Muscle of back (tissue), 11 donors: ENCODE results near the gene EARS2. TPM values are rescaled to one million over a fixed set of nuclear protein-coding genes. Genes with fewer than 3 reads are reported as not detected.
"Not testable (repeated sequence)": the region's sequence is repeated elsewhere in the genome, so short reads cannot be mapped to it uniquely, and the experiment has no call there.

ENCODE experiments used
- DNase-seq, 3 donors: peaks; one replicate each; pipeline versions ENCODE4 v3.0.0 to v3.0.0-alpha.2; 2013
- polyA plus RNA-seq, 10 donors: library from polyadenylated mRNA; unstranded; fragments of 120-200 nt; gene quantifications; one replicate each; pipeline ENCODE4 v1.2.1, GENCODE V29; 2013; ENCODE audit not compliant: insufficient read length in 10 of 10

Gene EARS2
- polyA plus RNA-seq, 10 donors: 11.9 to 21.0 (median 16.6) TPM

GRCh38 chr16:23528644-23529310, 28.4 kb downstream of the EARS2 start:
- DNase-seq: no peak

DNA sequence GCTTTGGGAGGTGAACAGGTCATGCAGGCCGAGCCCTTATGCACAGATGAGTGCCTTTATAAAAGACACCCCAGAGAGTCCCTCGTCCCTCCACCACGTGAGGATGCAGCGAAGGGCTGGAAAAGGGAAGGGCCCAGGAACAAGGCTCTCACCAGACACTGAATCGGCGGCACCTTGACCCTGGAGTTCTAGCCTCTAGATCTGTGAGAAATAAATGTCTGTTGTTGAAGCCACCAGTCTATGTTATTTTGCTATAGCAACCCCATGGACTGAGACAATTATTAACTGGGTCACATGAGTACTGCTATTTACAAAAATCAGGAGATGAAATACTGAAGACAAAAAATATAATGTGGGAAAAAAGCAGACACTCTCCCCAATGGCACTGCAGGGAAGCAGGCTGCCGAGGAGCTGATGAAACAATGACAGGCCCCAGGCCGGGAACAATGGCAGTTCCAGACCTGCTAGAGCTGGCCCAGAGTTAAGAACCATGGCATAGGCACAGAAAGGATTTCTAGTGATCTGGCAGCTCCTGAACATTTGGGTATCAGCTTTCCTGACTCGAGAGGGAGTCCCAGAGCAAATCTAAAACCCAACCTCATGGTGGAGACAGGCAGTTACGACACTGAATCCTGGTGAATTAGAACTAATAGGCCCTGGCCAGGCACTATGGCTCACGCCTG, 29.0 kb downstream of the EARS2 start:
- DNase-seq: no peak

DNA sequence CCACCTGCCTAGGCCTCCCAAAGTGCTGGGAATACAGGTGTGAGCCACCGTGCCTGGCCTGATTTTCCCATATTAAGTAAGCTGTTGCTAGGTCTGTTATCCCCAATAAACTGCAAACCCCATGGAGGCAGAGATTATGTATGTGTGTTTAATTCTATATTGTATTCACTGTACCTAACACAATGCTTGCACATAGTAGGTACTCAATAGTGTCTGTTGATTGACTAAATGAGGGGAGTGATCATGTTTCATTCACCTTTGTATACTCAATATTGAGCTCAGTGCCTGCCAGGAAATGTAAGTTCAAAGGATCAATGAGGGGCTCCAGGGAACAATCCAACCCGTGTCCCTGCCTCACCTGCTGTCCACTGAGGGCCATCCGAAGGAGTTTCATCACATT, 32.3 kb downstream of the EARS2 start:
- DNase-seq: no peak

- no peak for DNase-seq
Observed at GRCh38 chr16:23523876-23524385, 33.2 kb downstream of the EARS2 start.

GRCh38 chr16:23523321-23523720, 33.8 kb downstream of the EARS2 start:
- DNase-seq: no peak

GRCh38 chr16:23521965-23522364, 35.2 kb downstream of the EARS2 start:
- no peak for DNase-seq

GRCh38 chr16:23521037-23521743, 36.0 kb downstream of the EARS2 start:
- no peak for DNase-seq

- no peak for DNase-seq
Observed at GRCh38 chr16:23520500-23520899, 36.6 kb downstream of the EARS2 start.

DNA sequence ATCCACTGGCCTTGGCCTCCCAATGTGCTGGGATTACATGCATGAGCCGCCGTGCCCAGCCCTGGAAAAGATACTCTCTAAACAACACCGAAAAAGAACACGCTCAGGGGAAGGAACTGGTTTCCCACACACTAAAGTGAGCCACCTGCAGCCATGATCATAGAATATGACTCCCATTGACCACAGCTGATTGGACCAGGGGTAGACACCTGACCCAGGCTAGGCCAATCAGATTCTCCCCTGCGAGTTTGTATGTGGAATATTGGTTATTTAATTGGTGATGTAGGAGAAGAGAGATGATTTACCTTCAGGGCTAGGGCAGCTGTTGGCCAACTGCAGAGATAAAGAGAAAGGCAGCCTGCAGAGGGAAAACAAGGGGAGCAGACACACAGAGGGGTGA, 37.9 kb downstream of the EARS2 start:
- DNase-seq: no peak

DNA sequence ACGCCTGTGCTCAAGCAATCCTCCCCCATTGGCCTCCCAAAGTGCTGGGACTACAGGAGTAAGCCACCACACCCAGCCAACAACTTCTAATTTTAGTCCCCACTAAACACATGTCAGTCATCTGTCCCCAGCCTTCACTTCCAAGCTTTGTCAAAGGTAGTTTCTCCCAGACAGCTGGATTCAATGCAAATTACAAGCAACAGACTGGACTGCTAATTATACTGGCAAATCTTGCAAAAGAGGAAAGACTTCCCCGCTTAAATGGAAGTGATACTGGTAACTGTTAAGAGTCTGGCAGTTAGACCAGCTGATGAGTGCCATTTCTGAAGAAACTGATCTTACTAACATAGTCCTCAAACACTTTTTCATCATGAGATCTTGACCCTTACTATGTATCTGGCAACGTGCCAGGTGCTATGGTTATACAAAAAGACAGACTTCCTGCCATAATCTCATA, 38.7 kb downstream of the EARS2 start:
- peak in 1 of 3 donors; percentile 23 for DNase-seq

GRCh38 chr16:23516366-23517137, 40.6 kb downstream of the EARS2 start:
- no peak for DNase-seq

GRCh38 chr16:23515881-23516280, 41.3 kb downstream of the EARS2 start:
- no peak for DNase-seq

DNA sequence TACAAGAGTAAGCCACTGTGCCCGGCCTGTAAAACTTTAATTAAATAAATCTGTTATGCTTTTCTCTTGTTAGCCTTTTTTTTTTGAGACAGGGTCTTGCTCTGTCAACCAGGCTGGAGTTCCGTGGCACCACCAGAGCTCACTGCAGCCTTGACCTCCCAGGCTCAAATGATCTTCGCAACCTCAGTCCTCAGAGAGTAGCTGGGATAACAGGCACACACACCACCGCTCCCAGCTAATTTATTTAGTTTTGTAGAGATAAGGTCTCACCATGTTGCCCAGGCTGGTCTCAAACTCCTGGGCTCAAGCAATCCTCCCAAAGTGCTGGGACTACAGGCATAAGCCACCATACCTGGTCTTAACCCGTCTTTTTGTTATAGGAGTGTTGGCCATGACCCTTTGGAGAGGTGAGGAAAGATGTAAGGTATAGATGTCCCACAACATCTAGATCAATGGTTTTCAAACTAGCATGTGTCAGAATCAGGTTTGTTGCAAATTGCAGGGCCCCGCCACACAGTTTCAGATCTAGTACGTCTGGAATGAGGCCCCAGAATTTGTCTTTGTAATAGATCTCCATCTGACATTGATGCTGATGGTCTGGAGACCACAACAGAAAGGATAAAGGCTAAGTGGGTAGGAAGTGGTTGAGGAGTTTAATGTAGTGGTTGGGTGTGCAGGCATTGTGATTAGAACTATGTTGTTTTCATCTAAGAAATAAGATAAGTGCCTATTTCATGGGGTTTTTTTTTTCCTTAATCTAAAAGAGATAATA, 42.6 kb downstream of the EARS2 start:
- DNase-seq: no peak

DNA sequence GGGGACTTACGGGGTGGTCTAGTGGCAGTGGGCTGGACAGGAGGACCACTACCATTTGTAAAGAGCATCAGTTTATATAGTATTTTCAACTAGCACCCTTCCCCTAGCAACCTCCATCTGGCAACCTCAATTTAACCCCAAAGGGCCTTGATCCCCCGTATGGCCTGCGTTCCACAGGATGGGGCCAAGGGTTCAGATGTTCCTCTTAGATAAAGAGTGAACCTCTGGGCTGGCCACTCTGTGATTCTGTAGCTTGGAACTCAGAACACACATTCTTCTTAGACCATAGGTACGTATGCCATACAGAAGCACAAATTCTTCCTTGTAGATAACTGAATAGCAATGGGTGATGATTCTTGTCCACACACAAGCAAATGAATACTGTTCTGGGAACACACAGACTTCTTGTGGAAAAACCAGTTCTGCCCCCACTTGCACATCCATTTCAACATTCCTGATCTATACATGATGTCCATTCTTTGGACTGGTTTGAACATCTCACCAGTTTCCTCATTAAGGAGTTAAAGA, 44.9 kb downstream of the EARS2 start:
- DNase-seq: no peak

GRCh38 chr16:23511731-23512130, 45.4 kb downstream of the EARS2 start:
- DNase-seq: no peak

GRCh38 chr16:23510915-23511270, 46.3 kb downstream of the EARS2 start:
- DNase-seq: not testable (repeated sequence)

GRCh38 chr16:23510164-23510914, 46.8 kb downstream of the EARS2 start, which contains the start of gene GGA2:
GGA2 (minus strand) TSS chr16:23510494; CDS start chr16:23510411, 83 bp downstream.
- peak; percentile 86 to 93 (median 90) for DNase-seq

DNA sequence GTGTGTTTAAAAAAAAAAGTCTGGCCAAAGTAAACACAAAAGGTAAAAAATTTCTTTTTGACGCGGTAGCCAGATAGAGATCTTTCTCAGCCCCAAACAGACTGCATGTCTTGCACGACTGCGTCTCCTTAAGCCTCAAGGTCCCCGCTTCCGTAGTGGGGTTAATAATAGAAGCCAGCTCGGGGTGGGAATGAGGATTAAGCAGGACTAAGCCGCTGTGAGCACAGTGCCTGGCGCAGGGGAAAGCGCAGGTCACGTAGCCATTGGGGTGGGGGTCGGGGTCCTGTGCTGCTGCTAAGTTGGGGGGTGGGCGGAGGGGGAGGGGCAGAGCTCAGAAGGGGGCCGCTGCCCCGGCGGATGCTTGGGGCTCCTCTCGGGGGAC, 47.4 kb downstream of the EARS2 start:
- DNase-seq: peak in 2 of 3 donors; percentile 54 to 72

- no peak for DNase-seq
Observed at GRCh38 chr16:23509441-23509754, 47.8 kb downstream of the EARS2 start.
